ENCODE data around the gene EHD1.

EHD1 gene

GRCh38 chr11:64913171-64913727, 34.8 kb upstream of the EHD1 start:
- Histone ChIP-seq H3K27ac (ENCODE audit: low read depth, low read length) (no peak overlapping the region), H4K20me1 (ENCODE audit: low read depth, low read length) (no peaks in the 10 kb centered on the region), H2AFZ (ENCODE audit: low read depth, low read length, severe bottlenecking) (no peak overlapping the region), H3K27me3 (ENCODE audit: low read length) (no peaks in the 10 kb centered on the region), H3K4me3 (ENCODE audit: insufficient read depth, low read length, poor library complexity, severe bottlenecking) (no peak overlapping the region), H3K9me3 (ENCODE audit: insufficient read depth, low read length) (no peaks in the 10 kb centered on the region), H3K9me2 (replicated peaks; ENCODE audit: insufficient read depth, low read length) (no peaks in the 10 kb centered on the region), H3F3A (ENCODE audit: insufficient read depth) (peaks cover 6% of the 10 kb centered on the region), H3K36me3 (ENCODE audit: low read length) (no peaks in the 10 kb centered on the region), H3K79me2 (ENCODE audit: insufficient read depth, low read length) (peaks cover 10% of the 10 kb centered on the region; the same call in 1 of the 2 replicates), H3K4me2 (ENCODE audit: low read depth, low read length, poor library complexity, severe bottlenecking) (no peak overlapping the region), H3K9ac (ENCODE audit: low read length) (no peak overlapping the region)
- no peak for TF ChIP-seq EZH2phosphoT487 (conservative IDR thresholded peaks at IDR 0.05; ENCODE audit: low read length)
- TF ChIP-seq, protein P1, sequence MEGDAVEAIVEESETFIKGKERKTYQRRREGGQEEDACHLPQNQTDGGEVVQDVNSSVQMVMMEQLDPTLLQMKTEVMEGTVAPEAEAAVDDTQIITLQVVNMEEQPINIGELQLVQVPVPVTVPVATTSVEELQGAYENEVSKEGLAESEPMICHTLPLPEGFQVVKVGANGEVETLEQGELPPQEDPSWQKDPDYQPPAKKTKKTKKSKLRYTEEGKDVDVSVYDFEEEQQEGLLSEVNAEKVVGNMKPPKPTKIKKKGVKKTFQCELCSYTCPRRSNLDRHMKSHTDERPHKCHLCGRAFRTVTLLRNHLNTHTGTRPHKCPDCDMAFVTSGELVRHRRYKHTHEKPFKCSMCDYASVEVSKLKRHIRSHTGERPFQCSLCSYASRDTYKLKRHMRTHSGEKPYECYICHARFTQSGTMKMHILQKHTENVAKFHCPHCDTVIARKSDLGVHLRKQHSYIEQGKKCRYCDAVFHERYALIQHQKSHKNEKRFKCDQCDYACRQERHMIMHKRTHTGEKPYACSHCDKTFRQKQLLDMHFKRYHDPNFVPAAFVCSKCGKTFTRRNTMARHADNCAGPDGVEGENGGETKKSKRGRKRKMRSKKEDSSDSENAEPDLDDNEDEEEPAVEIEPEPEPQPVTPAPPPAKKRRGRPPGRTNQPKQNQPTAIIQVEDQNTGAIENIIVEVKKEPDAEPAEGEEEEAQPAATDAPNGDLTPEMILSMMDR (IDR thresholded peaks at IDR 0.05; ENCODE audit: insufficient read depth, low read length, poor library complexity, severe bottlenecking): no peak

- Histone ChIP-seq H3K4me2 (ENCODE audit: low read depth, low read length, poor library complexity, severe bottlenecking) (no peak overlapping the region), H3K9ac (ENCODE audit: low read length) (no peak overlapping the region), H3F3A (ENCODE audit: insufficient read depth) (no peaks in the 10 kb centered on the region), H2AFZ (ENCODE audit: low read depth, low read length, severe bottlenecking) (no peak overlapping the region), H3K27ac (ENCODE audit: low read depth, low read length) (no peak overlapping the region), H3K79me2 (ENCODE audit: insufficient read depth, low read length) (peaks cover 9% of the 10 kb centered on the region; the same call in 1 of the 2 replicates), H3K9me3 (ENCODE audit: insufficient read depth, low read length) (no peaks in the 10 kb centered on the region), H3K36me3 (ENCODE audit: low read length) (no peaks in the 10 kb centered on the region), H3K27me3 (ENCODE audit: low read length) (no peaks in the 10 kb centered on the region), H3K4me3 (ENCODE audit: insufficient read depth, low read length, poor library complexity, severe bottlenecking) (no peak overlapping the region), H4K20me1 (ENCODE audit: low read depth, low read length) (no peaks in the 10 kb centered on the region), H3K9me2 (replicated peaks; ENCODE audit: insufficient read depth, low read length) (no peaks in the 10 kb centered on the region)
- TF ChIP-seq EZH2phosphoT487 (conservative IDR thresholded peaks at IDR 0.05; ENCODE audit: low read length): no peak
- TF ChIP-seq, protein P1 (IDR thresholded peaks at IDR 0.05; ENCODE audit: insufficient read depth, low read length, poor library complexity, severe bottlenecking): no peak
Measured at GRCh38 chr11:64911689-64912088, 33.3 kb upstream of the EHD1 start.

DNA sequence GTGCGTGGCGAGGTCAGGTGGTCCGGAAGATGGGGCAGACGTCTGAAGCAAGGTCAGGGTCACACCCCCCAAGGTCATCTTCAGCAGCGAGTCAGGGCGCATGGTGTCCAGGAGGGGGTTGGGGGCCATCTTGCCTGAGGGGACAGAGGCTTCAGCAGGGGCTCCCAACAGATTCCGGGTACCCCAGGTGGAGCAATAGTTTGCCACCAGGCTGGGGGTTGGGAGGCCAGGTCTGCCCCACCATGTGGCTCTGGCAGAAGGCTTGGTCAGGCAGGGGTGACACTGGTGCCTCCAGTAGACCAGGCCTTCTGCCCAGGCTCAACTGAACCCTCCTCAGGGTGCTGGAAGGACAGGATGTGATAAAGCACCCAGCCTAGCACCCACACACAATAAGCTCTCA, 32.7 kb upstream of the EHD1 start:
- Histone ChIP-seq H3K9me2 (replicated peaks; ENCODE audit: insufficient read depth, low read length) (no peaks in the 10 kb centered on the region), H2AFZ (ENCODE audit: low read depth, low read length, severe bottlenecking) (no peak overlapping the region), H3K79me2 (ENCODE audit: insufficient read depth, low read length) (peaks cover 6% of the 10 kb centered on the region; the same call in 1 of the 2 replicates), H4K20me1 (ENCODE audit: low read depth, low read length) (no peaks in the 10 kb centered on the region), H3K36me3 (ENCODE audit: low read length) (no peaks in the 10 kb centered on the region), H3K9ac (ENCODE audit: low read length) (no peak overlapping the region), H3K27ac (ENCODE audit: low read depth, low read length) (no peak overlapping the region), H3K4me3 (ENCODE audit: insufficient read depth, low read length, poor library complexity, severe bottlenecking) (no peak overlapping the region), H3F3A (ENCODE audit: insufficient read depth) (no peaks in the 10 kb centered on the region), H3K27me3 (ENCODE audit: low read length) (no peaks in the 10 kb centered on the region), H3K4me2 (ENCODE audit: low read depth, low read length, poor library complexity, severe bottlenecking) (no peak overlapping the region), H3K9me3 (ENCODE audit: insufficient read depth, low read length) (no peaks in the 10 kb centered on the region)
- TF ChIP-seq EZH2phosphoT487 (conservative IDR thresholded peaks at IDR 0.05; ENCODE audit: low read length): no peak

DNA sequence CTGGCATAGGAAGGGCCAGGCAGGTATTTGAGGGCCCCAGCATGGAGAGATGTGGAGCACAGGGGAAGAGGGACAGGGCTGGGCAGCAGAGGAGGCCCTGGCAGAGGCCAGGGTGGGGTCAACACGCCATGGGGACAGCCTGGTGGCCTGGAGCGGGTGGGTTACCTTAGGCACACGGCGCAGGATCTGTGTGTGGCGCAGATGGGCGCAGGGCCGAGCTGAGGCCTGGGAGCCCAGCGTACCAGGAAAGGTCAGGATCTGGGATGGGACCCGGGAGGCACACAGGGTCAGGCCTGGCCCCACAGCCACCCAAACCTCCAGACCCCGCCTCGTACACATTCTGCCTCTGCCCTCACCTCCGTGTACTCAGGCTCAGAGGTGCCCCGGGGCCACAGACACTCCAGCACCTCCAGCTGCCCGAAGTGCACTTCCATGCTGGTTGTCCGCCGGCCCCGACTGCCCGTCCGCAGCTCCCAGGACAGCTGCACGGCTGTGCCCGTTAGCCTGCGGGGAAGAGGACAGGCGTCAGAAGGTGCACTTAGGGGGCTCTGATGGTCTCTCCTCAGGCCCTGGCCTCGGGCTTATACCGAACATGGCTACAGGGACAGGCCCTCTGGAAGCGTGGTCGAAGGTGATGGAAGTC, 32.2 kb upstream of the EHD1 start:
- Histone ChIP-seq H3K9me3 (ENCODE audit: insufficient read depth, low read length) (no peaks in the 10 kb centered on the region), H3K36me3 (ENCODE audit: low read length) (no peaks in the 10 kb centered on the region), H2AFZ (ENCODE audit: low read depth, low read length, severe bottlenecking) (no peak overlapping the region), H3K4me3 (ENCODE audit: insufficient read depth, low read length, poor library complexity, severe bottlenecking) (no peak overlapping the region), H3K27me3 (ENCODE audit: low read length) (no peaks in the 10 kb centered on the region), H3K9ac (ENCODE audit: low read length) (no peak overlapping the region), H3F3A (ENCODE audit: insufficient read depth) (no peaks in the 10 kb centered on the region), H3K9me2 (replicated peaks; ENCODE audit: insufficient read depth, low read length) (no peaks in the 10 kb centered on the region), H3K27ac (ENCODE audit: low read depth, low read length) (no peak overlapping the region), H3K79me2 (ENCODE audit: insufficient read depth, low read length) (peaks cover under 1% of the 10 kb centered on the region; the same call in 1 of the 2 replicates), H4K20me1 (ENCODE audit: low read depth, low read length) (no peaks in the 10 kb centered on the region), H3K4me2 (ENCODE audit: low read depth, low read length, poor library complexity, severe bottlenecking) (no peak overlapping the region)
- TF ChIP-seq, protein P1 (IDR thresholded peaks at IDR 0.05; ENCODE audit: insufficient read depth, low read length, poor library complexity, severe bottlenecking): no peak
- no peak for TF ChIP-seq EZH2phosphoT487 (conservative IDR thresholded peaks at IDR 0.05; ENCODE audit: low read length)

All from SU-DHL-6 (cell line).